HG02884 (cell line): Measurements from ENCODE around the gene FGD5.

Experiments used
- ATAC-seq: cut with Tn5 transposase; IDR thresholded peaks from one replicate; pipeline ENCODE4 v1.9.1; 2021; ENCODE audit warnings: mild to moderate bottlenecking, moderate library complexity; ENCODE audit not compliant: unreplicated experiment

Gene FGD5

DNA sequence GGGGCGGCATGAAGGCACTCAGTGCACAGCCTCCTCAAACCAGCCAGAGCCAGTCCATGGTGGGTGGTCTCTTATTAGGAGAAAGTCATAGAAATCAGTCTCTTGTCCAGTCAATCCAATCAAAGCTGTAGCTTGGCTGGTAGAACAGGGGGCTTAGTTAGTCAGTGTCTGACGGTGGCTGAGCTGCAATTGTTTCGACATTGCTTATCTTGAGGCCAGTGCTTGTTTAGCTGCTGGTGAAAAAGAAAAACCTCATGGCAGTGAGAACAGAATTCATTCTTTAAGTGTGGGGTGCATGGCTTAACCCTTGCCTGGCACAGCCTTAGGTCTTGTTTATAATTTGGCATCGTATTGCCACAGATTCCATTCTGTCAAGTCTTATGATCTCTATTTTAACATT is 53.9 kb downstream of the FGD5 start:
- ATAC-seq = no peak

DNA sequence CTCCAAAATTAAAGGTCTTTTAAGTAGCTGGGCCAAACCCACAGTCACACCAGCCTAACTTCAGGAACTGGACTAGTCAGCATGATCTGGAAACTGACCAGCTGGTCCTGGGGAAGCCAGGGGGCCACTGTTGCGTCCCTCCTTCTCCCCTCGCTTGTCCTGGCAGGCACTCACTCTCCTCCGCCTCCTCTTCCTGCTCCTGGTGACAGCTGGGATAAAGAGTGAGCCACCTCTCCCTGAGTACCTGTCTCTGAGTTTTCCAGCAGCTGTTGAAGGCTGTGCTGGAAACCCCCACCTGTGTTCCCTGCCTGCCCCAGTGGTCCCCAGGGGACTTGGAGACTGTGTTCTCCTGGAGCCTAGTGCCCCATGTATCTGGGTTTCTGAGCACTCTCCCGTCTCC is 56.0 kb downstream of the FGD5 start:
- ATAC-seq = no peak

DNA sequence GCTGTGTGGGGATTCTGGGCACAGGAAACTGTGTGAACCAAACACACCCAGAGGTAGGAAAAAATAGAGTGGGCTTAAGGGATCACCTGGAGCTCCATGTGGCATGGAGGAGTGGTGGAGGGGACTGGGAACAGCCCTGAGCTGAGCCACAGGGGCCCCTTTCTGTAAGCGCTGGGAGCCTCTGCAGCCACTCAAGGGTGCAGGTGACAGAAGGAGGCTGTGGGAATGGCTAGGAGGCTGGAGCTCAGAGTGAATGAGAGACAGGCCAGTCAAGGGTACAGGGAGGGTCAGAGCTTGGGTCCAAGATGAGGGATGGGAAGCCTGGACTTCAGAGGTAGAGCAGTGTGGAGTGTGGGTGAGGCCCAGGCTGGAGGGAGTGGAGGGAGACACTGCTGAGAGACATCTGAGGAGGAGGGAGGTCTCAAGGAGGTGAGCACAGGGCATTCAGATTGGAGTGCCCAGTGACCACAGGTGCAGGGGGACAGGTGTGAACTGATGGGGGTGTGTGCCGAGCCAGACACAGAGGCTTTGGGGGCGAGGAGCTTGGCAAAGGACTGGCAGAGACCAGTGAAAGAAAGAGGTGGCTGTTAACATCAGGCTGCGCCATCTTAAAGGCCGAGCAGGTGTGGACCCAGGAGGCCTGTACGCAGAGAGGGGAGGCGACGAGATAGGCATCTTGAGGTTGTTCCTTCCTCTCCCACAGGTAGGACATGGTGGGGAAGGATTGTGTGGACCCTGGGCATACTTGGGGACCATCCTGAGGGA is 56.8 kb downstream of the FGD5 start:
- no peak for ATAC-seq

DNA sequence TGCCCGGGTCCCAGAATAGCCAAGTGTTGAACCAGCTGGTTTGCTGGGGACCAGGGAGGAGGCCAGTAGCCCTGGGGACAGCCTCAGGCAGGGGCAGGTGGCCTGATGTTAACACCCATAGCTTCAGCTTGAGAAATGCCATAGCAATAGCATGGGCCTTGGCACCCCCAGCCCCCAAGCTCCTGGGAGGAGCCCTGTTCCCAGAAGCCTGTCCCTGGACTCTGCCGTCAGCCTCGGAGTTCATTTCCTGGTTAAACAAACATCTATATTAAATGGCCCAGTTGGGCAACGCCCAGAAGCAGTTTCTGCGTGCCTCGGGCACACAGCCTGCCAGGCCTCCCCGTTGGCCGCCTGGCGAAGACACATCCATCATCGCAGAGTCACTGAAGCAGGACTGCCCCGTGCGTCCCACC is 58.2 kb downstream of the FGD5 start:
- ATAC-seq = no peak

DNA sequence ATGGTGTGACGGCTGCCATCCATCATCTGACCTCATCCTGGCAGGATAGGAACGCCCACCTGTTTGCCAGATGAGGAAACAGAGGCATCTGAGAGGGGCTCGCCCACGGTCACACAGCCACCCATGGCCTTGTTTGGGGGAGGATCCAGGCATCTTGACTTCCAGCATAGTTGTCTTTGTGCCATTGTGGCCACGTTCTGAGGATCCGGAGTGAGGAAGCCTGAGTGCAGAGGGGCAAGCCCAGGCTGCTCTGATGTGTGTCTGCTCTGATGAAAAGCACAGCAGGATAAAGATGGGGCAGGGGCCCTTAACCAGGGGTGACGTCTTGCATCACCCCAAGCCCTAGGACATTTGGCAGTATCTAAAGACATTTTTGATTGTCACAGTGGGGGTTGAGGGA is 58.7 kb downstream of the FGD5 start:
- no peak for ATAC-seq

DNA sequence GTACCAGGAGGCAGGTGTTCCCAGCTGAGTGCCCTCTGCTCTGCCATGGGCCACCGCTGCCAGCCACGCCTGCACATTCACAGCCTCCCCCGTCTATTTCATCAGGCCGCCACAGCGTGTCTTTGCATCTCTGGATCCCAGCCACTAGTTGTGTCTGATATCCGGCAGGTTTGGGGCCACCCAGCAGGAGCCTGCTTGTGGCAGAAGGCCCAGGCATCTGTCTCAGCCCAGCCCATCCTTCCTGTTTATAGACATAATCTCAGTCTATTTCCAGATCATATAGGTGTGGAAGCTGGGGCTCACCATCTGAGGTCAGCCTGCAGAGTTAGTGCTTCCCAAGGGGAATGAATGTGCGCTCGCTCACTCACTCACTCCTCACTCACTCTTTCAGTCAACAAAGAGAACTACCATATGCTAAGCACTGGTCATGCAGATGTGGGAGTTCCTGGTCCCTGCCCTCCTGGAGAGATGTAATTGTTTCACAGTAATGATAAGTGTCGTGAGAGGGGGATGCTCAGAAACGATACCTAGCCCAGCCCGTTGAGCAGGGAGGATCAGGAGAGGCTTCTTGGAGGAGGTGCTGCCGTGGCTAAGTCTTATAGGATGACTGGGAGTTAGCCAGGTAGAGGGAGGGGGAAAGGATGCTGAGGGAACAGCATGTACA is 60.6 kb downstream of the FGD5 start:
- no peak for ATAC-seq

DNA sequence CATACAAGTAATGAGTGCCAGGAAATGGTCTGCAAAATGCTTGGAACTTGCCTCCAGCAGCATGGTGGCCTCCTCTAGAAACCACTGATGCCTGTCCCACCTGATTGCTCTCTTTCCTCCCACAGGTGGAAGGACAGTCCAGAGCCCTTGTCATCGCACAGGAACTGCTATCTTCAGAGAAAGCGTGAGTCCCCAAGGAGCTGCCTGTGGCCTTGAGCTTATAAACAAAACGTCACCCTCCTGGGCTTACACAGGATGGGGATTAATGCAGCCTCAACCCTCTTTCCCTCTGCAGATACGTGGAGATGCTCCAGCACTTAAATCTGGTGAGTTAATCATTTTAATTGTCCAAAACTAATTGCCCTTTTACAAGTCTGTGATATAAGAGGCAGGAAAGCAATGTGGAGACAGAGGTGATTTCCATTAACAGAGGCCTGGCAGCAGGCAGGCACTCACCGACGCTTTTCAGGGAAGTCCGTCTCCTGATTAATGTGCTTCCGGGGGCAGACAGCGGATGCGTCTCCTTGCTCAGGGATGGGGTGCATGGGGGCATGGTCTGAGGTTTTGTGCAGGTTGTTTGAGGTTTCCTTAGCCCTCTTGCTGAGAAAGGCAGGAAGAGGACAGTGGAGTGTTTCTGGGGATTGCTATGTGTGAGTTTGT is 61.8 kb downstream of the FGD5 start:
- no peak for ATAC-seq

DNA sequence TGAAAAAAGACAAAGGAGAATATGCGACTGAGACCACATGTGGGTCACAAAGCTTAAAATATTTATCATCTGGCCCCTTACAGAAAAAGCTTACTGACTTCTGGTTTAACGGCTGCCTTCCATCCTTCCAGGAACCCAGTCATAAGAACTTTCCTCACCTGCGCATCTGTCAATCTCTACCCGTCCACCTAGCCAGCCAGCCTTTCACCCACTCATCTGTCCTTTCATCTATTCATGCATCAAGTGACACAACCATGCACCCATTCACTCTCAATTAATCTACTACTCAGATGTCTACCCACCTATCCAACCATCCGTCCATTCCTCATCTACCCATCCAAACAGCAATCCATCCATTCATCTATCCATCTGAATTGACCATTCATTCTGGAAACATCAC is 64.5 kb downstream of the FGD5 start:
- no peak for ATAC-seq

DNA sequence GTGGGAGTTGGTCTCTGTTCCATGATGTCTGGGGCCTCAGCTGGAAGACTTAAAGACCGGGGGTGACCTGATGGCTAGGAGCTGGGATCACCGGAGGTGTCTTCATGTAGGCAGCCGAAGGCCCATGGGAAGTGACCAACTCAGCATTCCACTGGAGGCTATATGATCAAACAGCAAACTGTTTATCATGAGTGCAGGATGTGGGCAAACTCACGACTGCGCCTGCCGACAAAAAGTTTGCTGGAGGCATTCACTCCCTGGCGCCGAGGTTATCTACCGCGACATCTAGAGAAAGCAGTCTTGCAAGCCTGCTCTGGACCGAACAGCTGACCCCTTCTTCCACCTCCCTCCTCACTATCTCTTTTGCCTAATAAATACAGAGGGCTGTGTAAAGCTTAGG is 65.9 kb downstream of the FGD5 start:
- no peak for ATAC-seq

DNA sequence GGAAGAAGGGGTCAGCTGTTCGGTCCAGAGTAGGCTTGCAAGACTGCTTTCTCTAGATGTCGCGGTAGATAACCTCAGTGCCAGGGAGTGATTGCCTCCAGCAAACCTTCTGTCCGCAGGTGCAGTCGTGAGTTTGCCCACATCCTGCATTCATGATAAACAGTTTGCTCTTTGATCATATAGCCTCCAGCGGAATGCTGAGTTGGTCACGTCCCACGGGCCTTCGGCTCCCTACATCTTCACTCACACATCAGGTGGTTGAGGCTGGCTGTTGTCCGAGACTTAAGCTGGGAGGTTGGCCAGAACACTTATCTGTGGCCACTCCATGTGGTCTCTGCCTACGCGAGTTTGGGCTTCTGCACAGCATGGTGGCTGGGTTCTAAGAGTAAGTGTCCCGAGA is 66.5 kb downstream of the FGD5 start:
- no peak for ATAC-seq

DNA sequence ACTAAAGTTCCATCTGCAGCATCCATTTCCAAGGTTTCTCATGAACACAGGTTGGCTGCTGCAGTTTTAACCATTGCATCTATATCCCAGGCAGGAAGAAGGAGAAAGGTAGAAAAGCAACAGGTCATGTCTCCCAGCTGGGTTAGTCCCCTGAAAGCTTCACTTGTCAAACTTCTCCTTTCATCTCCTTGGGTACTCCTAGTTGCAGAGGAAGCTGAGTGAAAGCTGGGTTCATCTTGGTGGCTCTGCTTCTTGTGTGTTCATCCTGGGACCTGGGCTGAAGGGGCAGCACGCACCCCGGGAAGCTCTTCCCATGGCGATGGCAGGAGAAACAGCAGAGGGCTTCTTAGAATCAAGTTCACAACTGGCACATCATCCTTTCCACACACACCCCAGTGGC is 67.3 kb downstream of the FGD5 start:
- ATAC-seq = no peak

DNA sequence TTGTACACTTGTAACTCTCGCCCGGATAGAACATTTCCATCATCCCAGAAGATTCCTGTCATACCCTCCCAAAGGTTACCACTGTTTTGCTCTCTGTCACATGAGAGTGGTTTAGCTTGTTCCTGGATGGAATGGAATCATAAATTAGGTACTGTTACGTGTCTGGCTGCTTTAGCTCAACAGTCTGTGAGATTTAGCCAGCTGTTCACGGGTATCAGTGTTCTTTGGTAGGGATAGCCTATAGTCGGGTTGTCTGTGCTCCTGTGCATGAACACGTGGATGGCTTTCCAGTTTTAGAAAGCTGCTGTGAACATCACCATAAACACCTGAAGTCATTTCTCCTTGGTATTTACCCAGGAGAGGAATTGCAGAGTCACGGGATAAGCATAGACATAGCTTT is 70.4 kb downstream of the FGD5 start:
- ATAC-seq = no peak

DNA sequence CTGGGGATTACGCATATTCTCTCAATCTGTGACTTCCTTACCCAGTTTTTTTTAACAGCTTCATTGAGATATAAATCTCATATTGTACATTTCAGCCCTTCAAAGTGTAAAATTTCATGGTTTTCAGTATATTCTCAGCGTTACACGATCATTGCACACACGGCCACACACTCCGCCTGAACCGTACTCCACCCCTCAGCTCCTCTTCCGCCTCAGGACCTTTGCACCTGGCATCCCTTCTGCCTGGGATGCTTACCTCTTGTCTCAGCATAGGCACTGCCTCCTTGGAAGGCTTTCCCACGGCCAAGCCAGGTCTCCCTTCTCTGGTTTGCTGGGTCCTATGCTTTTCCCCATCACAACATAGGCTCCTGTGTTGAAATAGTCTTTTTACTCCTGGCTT is 71.2 kb downstream of the FGD5 start:
- no peak for ATAC-seq

DNA sequence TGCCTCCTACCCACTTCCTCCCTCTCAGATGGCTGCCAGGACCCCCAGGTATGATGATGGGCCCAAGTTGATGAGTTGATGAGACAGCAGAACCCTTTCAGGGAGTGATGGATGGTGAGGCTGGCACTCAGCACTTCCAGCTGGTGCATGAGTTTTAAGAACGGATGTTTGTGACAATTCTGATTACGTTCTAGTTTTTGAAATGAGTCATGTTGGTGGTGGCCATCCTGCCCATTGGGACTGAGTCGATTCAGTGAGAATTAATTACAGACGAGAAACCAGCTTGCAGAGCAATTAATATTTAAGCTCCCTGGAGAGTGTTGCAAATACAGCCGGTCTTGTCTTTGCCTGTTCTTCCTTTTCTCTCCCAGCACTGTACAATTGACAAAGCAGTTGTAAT is 71.7 kb downstream of the FGD5 start:
- no peak for ATAC-seq

DNA sequence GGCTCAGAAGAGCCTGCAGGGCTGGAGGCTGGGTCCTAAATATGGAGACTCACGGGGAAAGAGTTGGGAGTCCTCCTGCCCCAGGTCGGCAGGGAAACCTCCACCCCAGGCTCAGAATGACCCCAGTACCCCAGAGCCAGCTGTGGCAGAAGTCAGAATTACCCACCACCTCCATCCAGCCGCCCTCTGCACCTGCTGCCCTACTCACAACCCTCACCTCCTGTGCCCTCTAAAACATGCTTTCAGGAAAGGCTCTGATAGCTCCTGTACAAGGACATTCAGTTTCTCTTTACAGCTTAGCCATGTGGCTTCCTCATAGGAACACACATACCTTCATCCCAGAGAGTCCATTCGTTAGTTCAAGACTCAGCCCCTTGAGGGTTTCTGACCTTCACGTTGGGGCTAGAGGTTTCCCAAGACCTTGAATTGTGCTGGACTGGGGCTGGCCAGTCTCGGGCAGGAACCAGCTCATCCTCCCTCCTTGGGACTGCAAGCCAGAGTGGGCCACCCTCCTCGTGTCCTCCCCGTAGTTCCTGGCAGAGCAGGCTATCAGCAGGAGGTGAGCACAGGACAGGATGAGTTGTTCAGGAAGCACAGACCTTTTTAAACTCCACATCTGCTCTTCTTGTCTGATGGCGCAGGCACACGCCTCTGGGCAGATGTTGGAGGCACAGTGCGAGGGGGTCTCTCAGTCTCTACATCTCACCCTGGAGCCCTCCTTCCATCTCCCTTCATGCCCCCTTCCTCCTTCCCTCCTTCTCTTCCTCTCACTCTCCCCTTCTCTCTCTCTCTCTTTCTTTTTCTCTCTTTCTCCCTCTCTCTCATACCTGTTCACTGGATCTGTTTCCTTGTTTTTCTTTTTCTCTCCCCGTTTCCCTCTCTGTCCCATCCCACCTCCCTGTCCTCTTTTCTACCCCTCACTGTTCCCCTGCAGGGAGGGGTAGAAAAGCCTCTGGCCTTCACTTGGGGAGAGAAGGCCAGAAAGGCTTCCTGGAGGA is 72.7 kb downstream of the FGD5 start:
- ATAC-seq = no peak

DNA sequence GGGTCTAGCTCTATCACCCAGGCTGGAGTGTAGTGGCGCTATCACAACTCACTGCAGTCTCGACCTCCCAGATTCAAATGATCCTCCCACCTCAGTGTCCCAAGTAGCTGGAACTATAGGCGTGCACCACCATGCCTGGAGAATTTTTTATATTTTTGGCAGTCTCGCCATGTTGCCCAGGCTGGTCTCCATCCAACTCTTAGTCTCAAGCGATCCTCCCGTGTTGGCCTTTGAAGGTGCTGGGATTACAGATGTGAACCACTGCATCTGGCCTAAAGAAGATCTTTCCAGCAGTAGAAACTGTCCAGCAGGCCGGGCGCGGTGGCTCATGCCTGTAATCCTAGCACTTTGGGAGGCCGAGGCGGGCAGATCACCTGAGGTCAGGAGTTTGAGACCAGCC is 73.5 kb downstream of the FGD5 start:
- no peak for ATAC-seq

DNA sequence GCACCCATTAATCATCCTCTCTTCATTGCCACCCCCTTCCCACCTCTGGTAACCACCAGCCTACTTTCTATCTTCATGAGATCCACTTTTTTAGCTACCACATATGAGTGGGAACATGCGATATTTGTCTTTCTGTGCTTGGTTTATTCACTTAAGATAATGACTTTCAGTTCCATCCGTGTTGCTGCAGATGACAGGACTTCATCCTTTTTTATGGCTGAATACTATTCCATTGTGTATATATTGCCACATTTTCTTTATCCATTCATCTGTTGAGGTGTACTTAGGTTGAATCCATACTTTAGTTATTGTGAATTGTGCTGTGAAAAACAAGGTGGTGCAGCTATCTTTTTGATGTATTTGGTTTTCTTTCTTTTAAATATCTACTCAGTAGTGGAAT is 75.3 kb downstream of the FGD5 start:
- no peak for ATAC-seq

DNA sequence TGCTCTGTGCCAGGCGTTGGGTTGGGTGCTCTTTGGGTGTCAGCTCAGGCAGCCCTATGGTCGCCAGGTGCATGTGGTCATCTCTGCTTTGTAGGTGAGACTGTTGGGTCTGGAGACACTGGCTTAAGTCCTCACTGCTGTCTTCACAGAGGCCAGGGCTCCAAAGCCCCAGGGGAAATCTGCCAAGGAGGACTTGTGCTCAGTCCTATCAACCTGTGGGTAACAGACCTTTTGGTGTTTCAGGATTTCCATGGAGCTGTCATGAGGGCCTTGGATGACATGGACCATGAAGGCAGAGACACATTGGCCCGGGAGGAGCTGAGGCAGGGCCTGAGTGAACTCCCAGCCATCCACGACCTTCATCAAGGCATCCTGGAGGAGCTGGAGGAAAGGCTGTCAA is 78.5 kb downstream of the FGD5 start:
- ATAC-seq = no peak

DNA sequence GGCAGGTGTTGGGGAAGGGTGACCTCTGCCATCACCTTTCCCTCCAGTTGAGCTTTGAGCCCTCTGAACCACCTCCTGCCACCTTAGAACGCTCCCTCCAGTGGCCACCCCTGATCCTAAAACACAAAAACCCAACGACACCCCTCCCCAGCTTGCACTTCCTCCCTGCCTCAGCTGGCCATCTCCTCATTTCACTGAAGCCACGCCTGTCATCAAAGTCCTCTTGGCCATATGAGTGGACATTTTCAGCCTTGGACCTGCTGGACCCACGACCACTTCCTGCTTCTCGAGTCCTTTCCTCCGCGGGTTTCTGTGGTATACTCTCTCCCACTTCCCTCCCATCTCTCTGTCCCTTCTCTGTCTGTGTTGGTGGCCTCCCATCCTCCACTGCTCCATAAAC is 80.2 kb downstream of the FGD5 start:
- ATAC-seq = no peak

DNA sequence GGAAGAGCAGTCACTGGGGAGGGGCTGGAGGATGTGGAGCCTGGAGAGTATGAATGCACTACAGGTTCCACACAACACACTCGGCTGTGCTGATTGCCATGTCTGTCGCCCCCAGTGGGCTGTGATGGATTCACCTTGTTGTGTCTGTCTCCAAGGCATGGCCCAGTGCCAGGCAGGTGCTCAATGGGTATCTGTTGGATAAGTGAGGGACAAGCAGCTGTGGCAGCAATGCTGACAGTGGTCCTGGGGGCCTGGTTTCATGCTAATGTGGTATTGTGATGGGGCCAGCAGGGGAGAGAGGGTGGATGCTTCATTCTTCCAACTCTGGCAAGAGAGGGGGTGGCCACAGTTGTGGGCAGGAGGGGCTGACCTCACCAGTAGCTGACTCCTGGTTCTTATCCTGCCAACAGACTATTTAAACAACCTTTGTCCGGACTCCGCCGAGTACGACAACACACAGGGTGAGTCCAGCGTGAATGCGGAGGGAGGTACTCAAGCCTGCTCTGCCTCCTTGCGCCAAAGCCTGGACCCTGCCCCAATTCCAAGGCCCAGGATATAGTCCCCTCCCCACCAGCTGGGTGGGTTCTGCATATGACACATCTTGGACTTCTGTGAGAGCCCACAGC is 81.3 kb downstream of the FGD5 start:
- ATAC-seq = no peak
